SU-DHL-6 (cell line): ENCODE data around the gene FAM110C.

Experiments used
- CTCF ChIP-seq: fragments of 200-600 bp; sonication (generic); IDR thresholded peaks from one replicate; pipeline ENCODE4 v1.5.1; 2017; ENCODE audit warnings: antibody characterized with exemption, mild to moderate bottlenecking, low read length, moderate library complexity; ENCODE audit not compliant: insufficient read depth, poor library complexity, severe bottlenecking
- EZH2phosphoT487 ChIP-seq: fragments of 200-600 bp; sonication (generic), shearing (Covaris generic); conservative IDR thresholded peaks from 2 replicates; pipeline ENCODE4 v1.6.1; 2018; ENCODE audit warnings: mild to moderate bottlenecking, antibody characterized with exemption, low read length, moderate library complexity, mixed read lengths

- no peak for TF ChIP-seq CTCF
- no peak for TF ChIP-seq EZH2phosphoT487
These were observed 1.4 kb upstream of the FAM110C start for GRCh38 chr2:47737-48136.
